HEK293 (cell line): ENCODE data around the gene GRAP2.
A peak's percentile ranks its signal among the peaks of the same experiment; 100 is the strongest.

Experiments used
- CTCF ChIA-PET: fragments of 350-600 bp; formaldehyde crosslinking; extraction: SDS; loops from one replicate; lab custom pipeline; 2021; ENCODE audit warnings: antibody characterized with exemption; lab: Yijun Ruan, JAX
- POLR2A ChIA-PET: fragments of 300-600 bp; formaldehyde crosslinking; extraction: SDS; loops from one replicate; lab custom pipeline; 2020; ENCODE audit warnings: antibody characterized with exemption, inconsistent platforms; lab: Yijun Ruan, JAX
- H3K27ac ChIP-seq: fragments of 200-500 bp; sonication (Bioruptor generic); 2 replicates; pipeline ENCODE4 v1.5.1; 2014; ENCODE audit warnings: low read depth, low read length, control low read depth, inconsistent platforms; ENCODE audit errors: extremely low read depth
- H3K36me3 ChIP-seq, 2 experiments: fragments of 200-500 bp in 1 of 2; sonication (Bioruptor generic) in 1 of 2; 1 replicate in 1 of 2; 2 replicates in 1 of 2; pipeline ENCODE4 v1.5.1; 2014 to 2017; ENCODE audit warnings: inconsistent platforms in 2 of 2, low read length in 2 of 2; ENCODE audit not compliant: control insufficient read depth in 2 of 2, insufficient read depth in 1 of 2
- H3K4me1 ChIP-seq: fragments of 200-500 bp; sonication (Bioruptor generic); 2 replicates; pipeline ENCODE4 v1.5.1; 2014; ENCODE audit warnings: mild to moderate bottlenecking, low read length, inconsistent platforms; ENCODE audit not compliant: control insufficient read depth, insufficient read depth
- H3K4me3 ChIP-seq: 2 replicates; pipeline ENCODE4 v1.5.1; 2011; ENCODE audit warnings: low read depth, mild to moderate bottlenecking, control low read depth, low read length, moderate library complexity
- H3K9me3 ChIP-seq: fragments of 200-500 bp; sonication (Bioruptor generic); 2 replicates; pipeline ENCODE4 v1.5.1; 2014; ENCODE audit warnings: low read depth, low read length, inconsistent platforms; ENCODE audit not compliant: control insufficient read depth, insufficient read depth
- CTCF ChIP-seq: fragments of 450-650 bp; formaldehyde crosslinking; IDR thresholded peaks from 2 replicates; pipeline ENCODE4 v1.5.1; 2016; ENCODE audit warnings: missing biosample characterization, missing genetic modification characterization
- IKZF3 ChIP-seq: fragments of 450-650 bp; IDR thresholded peaks from 2 replicates; pipeline ENCODE4 v1.5.0; 2018; ENCODE audit warnings: missing biosample characterization, mild to moderate bottlenecking, missing genetic modification characterization, moderate library complexity
- KLF17 ChIP-seq: fragments of 450-650 bp; formaldehyde crosslinking; IDR thresholded peaks from 2 replicates; pipeline ENCODE4 v1.5.1; 2016; ENCODE audit warnings: missing biosample characterization, missing genetic modification characterization
- OSR2 ChIP-seq: fragments of 450-650 bp; formaldehyde crosslinking; IDR thresholded peaks from 2 replicates; pipeline ENCODE4 v1.5.1; 2016; ENCODE audit warnings: missing biosample characterization, missing genetic modification characterization
- PATZ1 ChIP-seq: fragments of 450-650 bp; formaldehyde crosslinking; IDR thresholded peaks from 2 replicates; pipeline ENCODE4 v1.5.1; 2016; ENCODE audit warnings: missing biosample characterization, missing genetic modification characterization
- RBAK ChIP-seq: fragments of 450-650 bp; formaldehyde crosslinking; IDR thresholded peaks from 2 replicates; pipeline ENCODE4 v1.5.1; 2016; ENCODE audit warnings: missing biosample characterization, missing genetic modification characterization
- ZIC2 ChIP-seq: fragments of 450-650 bp; formaldehyde crosslinking; IDR thresholded peaks from 2 replicates; pipeline ENCODE4 v1.5.1; 2016; ENCODE audit warnings: missing biosample characterization, missing genetic modification characterization
- ZNF16 ChIP-seq: fragments of 450-650 bp; formaldehyde crosslinking; IDR thresholded peaks from 2 replicates; pipeline ENCODE4 v1.5.1; 2016; ENCODE audit warnings: low read depth, missing biosample characterization, missing genetic modification characterization
- ZNF19 ChIP-seq: fragments of 450-650 bp; formaldehyde crosslinking; IDR thresholded peaks from 2 replicates; pipeline ENCODE4; 2016; ENCODE audit warnings: missing biosample characterization, missing genetic modification characterization, low read depth
- ZNF214 ChIP-seq: fragments of 450-650 bp; formaldehyde crosslinking; IDR thresholded peaks from 2 replicates; pipeline ENCODE4 v1.5.1; 2017; ENCODE audit warnings: missing biosample characterization, mild to moderate bottlenecking, missing genetic modification characterization, borderline replicate concordance
- ZNF26 ChIP-seq: fragments of 450-650 bp; formaldehyde crosslinking; IDR thresholded peaks from 2 replicates; pipeline ENCODE4 v1.5.1; 2016; ENCODE audit warnings: missing biosample characterization, missing genetic modification characterization
- ZNF341 ChIP-seq: fragments of 450-650 bp; formaldehyde crosslinking; IDR thresholded peaks from 2 replicates; pipeline ENCODE4; 2016; ENCODE audit warnings: low read depth, missing biosample characterization, missing genetic modification characterization
- ZNF513 ChIP-seq: fragments of 450-650 bp; IDR thresholded peaks from 2 replicates; pipeline ENCODE4 v1.5.1; 2018; ENCODE audit warnings: missing biosample characterization, missing genetic modification characterization
- ZNF514 ChIP-seq: fragments of 450-650 bp; formaldehyde crosslinking; IDR thresholded peaks from 2 replicates; pipeline ENCODE4 v1.5.1; 2016; ENCODE audit warnings: missing biosample characterization, missing genetic modification characterization
- ZNF548 ChIP-seq: fragments of 450-650 bp; formaldehyde crosslinking; IDR thresholded peaks from 2 replicates; pipeline ENCODE4 v1.5.1; 2016; ENCODE audit warnings: missing biosample characterization, missing genetic modification characterization
- ZNF549 ChIP-seq: fragments of 450-650 bp; IDR thresholded peaks from 2 replicates; pipeline ENCODE4 v1.5.1; 2018; ENCODE audit warnings: missing biosample characterization, missing genetic modification characterization, mild to moderate bottlenecking, inconsistent platforms, moderate library complexity
- ZNF624 ChIP-seq: fragments of 450-650 bp; formaldehyde crosslinking; IDR thresholded peaks from 2 replicates; pipeline ENCODE4 v1.5.1; 2017; ENCODE audit warnings: missing biosample characterization, missing genetic modification characterization
- ZNF629 ChIP-seq: fragments of 450-650 bp; formaldehyde crosslinking; IDR thresholded peaks from 2 replicates; pipeline ENCODE4 v1.5.1; 2017; ENCODE audit warnings: missing biosample characterization, missing genetic modification characterization
- ZNF670 ChIP-seq: fragments of 450-650 bp; formaldehyde crosslinking; IDR thresholded peaks from 2 replicates; pipeline ENCODE4 v1.5.1; 2016; ENCODE audit warnings: missing biosample characterization, missing genetic modification characterization, low read depth
- ZNF704 ChIP-seq: fragments of 450-650 bp; formaldehyde crosslinking; IDR thresholded peaks from 2 replicates; pipeline ENCODE4 v1.5.1; 2016; ENCODE audit warnings: missing biosample characterization, missing genetic modification characterization
- ZNF76 ChIP-seq: fragments of 450-650 bp; formaldehyde crosslinking; IDR thresholded peaks from 2 replicates; pipeline ENCODE4; 2016; ENCODE audit warnings: low read depth, missing biosample characterization, missing genetic modification characterization, borderline replicate concordance
- ZSCAN16 ChIP-seq: fragments of 450-650 bp; formaldehyde crosslinking; IDR thresholded peaks from 2 replicates; pipeline ENCODE4 v1.5.1; 2016; ENCODE audit warnings: missing biosample characterization, missing genetic modification characterization
- ZSCAN30 ChIP-seq: fragments of 450-650 bp; IDR thresholded peaks from 2 replicates; pipeline ENCODE4 v1.5.1; 2018; ENCODE audit warnings: missing biosample characterization, mild to moderate bottlenecking, missing genetic modification characterization, moderate library complexity
- ZSCAN5A ChIP-seq: fragments of 450-650 bp; formaldehyde crosslinking; IDR thresholded peaks from 2 replicates; pipeline ENCODE4 v1.5.1; 2016; ENCODE audit warnings: missing biosample characterization, missing genetic modification characterization

Gene GRAP2

GRCh38 chr22:40006641-40007040, 105.8 kb downstream of the GRAP2 start (continued):
- TF ChIP-seq ZSCAN30 (tag by site-specific recombination): no peak
- TF ChIP-seq, all 188 proteins: peak for 0

GRCh38 chr22:40007853-40008710, 107.2 kb downstream of the GRAP2 start:
- H3K4me3 ChIP-seq: no peak overlapping the region
- ChIA-PET POLR2A (no interaction called here), CTCF (interaction anchor here (1.0 to 1.9 kb wide), 4 partner anchors 17 to 473 kb away, joined by 3 to 9 read pairs (median 4); no protein-coding TSS in a partner anchor)
- H3K9me3 ChIP-seq: no peaks in the 10 kb centered on the region
- H3K4me1 ChIP-seq: no peaks in the 10 kb centered on the region
- H3K36me3 ChIP-seq: no peaks in the 10 kb centered on the region
- no peak overlapping the region for H3K27ac ChIP-seq
- TF ChIP-seq OSR2 (no peak), IKZF3 (tag by site-specific recombination) (no peak), ZNF341 (tag by site-specific recombination) (peak; percentile 68), ZNF629 (peak; percentile 25; the same call in 1 of the 2 replicates), ZNF26 (tag by site-specific recombination) (no peak), ZNF16 (no peak), ZNF76 (no peak), ZNF19 (no peak), ZNF514 (tag by site-specific recombination) (no peak), ZNF704 (tag by site-specific recombination) (no peak), KLF17 (tag by site-specific recombination) (peak; percentile 13; the same call in 1 of the 2 replicates), ZSCAN5A (tag by site-specific recombination) (no peak), ZNF549 (no peak), RBAK (no peak), ZNF513 (tag by site-specific recombination) (no peak), ZNF624 (tag by site-specific recombination) (no peak), CTCF (tag by site-specific recombination) (no peak), ZIC2 (no peak), PATZ1 (peak; percentile 30), ZNF548 (tag by site-specific recombination) (no peak), ZNF214 (tag by site-specific recombination) (no peak), ZNF670 (no peak), ZSCAN16 (tag by site-specific recombination) (no peak)
